HG03066 (cell line): ENCODE measurements around the gene ALPG.
"Not testable (repeated sequence)": the region's sequence is repeated elsewhere in the genome, so short reads cannot be mapped to it uniquely, and the experiment has no call there.

Source experiments
- ATAC-seq: cut with Tn5 transposase; IDR thresholded peaks from one replicate; pipeline ENCODE4 v1.9.1; 2021; ENCODE audit warnings: low read depth; ENCODE audit not compliant: unreplicated experiment

Gene ALPG

GRCh38 chr2:232418056-232418455 is 11.4 kb downstream of the ALPG start:
- ATAC-seq = no peak

- no peak for ATAC-seq
Measured at GRCh38 chr2:232418466-232419244, 12.0 kb downstream of the ALPG start.

GRCh38 chr2:232419245-232420072 is 12.8 kb downstream of the ALPG start:
- ATAC-seq = no peak

GRCh38 chr2:232420073-232420454 is 13.4 kb downstream of the ALPG start:
- no peak for ATAC-seq

GRCh38 chr2:232420463-232421188 is 14.0 kb downstream of the ALPG start:
- ATAC-seq = no peak

- ATAC-seq = no peak
Measured at GRCh38 chr2:232421189-232421785, 14.6 kb downstream of the ALPG start.

GRCh38 chr2:232422051-232422450 is 15.4 kb downstream of the ALPG start:
- ATAC-seq = no peak

- ATAC-seq = not testable (repeated sequence)
Measured at GRCh38 chr2:232422996-232423395, 16.4 kb downstream of the ALPG start.

GRCh38 chr2:232423407-232423806 is 16.8 kb downstream of the ALPG start:
- not testable (repeated sequence) for ATAC-seq

GRCh38 chr2:232431705-232432590 is 25.3 kb downstream of the ALPG start:
- no peak for ATAC-seq

GRCh38 chr2:232432598-232433184 is 26.0 kb downstream of the ALPG start:
- ATAC-seq = no peak

- not testable (repeated sequence) for ATAC-seq
Measured at GRCh38 chr2:232433622-232434021, 27.0 kb downstream of the ALPG start.

GRCh38 chr2:232434091-232434490 is 27.4 kb downstream of the ALPG start:
- ATAC-seq = no peak

- no peak for ATAC-seq
Measured at GRCh38 chr2:232434563-232435374, 28.1 kb downstream of the ALPG start.

GRCh38 chr2:232435375-232435648 is 28.7 kb downstream of the ALPG start:
- no peak for ATAC-seq

GRCh38 chr2:232435805-232436204 is 29.2 kb downstream of the ALPG start:
- no peak for ATAC-seq

- no peak for ATAC-seq
Measured at GRCh38 chr2:232436381-232437194, 29.9 kb downstream of the ALPG start.

GRCh38 chr2:232437195-232437571 is 30.5 kb downstream of the ALPG start:
- ATAC-seq = no peak
